Activated CD8-positive, alpha-beta memory T cell treated with anti-CD3 and anti-CD28 coated beads for 36 hours (primary cell): Measurements from ENCODE around the gene ARVCF. TPM values are rescaled to one million over a fixed set of nuclear protein-coding genes. Genes with fewer than 3 reads are reported as not detected.
"Not testable (repeated sequence)": the region's sequence is repeated elsewhere in the genome, so short reads cannot be mapped to it uniquely, and the experiment has no call there.

Source experiments
- CTCF ChIA-PET: fragments of 350-600 bp; sonication (Branson Sonifier 250); formaldehyde crosslinking; loops from one replicate; lab custom pipeline; 2021; ENCODE audit warnings: antibody characterized with exemption; lab: Charles Lee
- POLR2A ChIA-PET: fragments of 350-600 bp; sonication (Branson Sonifier 250); formaldehyde crosslinking; loops from one replicate; lab custom pipeline; 2021; ENCODE audit warnings: antibody characterized with exemption; lab: Charles Lee
- total RNA-seq, 2 experiments: library from RNA; stranded (reverse); gene quantifications; one replicate each; pipeline ENCODE4 v1.2.3, GENCODE V29; 2021

Gene ARVCF
- total RNA-seq, 2 experiments from 2014 or later = 0.70 to 1.8 TPM

DNA sequence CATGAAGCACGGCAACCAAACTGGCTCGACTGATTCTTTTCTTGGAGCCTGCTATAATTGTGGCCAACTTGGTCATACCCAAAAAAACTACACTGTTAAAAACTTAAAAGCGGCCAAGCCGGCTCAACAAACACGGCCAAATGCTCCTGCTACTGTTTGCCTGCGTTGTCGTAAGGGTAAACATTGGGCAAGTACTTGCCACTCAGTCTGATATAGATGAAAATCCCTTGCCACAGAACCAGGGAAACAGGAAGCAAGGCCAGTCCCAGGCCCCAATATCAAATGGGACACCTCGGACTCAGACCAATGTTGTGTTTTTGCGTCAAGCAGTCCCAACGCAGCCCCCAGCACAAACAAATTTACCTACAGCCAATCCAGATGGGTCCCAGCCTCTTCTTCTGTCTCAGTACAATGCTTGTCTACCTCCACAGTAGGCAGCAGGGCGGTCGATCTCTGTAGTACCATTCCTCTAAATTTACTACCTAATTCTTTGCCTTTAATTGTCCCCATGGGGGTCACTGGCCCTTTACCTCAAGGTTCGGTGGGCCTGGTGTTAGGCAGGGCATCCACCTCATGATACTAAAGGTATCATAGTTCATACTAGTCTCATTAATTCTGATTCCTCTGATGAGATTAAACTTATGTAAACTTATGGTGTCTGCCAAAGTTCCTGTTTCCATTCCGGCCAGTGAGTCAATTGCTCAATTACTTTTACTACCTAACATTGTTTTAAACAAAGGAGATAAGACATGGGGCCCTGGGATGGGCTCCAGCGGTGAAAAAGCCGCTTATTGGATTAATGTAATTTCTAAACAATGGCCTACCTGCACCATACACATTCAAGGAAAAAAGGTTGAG, 78.8 kb downstream of the ARVCF start:
- POLR2A ChIA-PET = no interaction called here
- CTCF ChIA-PET = no interaction called here

- ChIA-PET CTCF (no interaction called here), POLR2A (no interaction called here)
Measured at GRCh38 chr22:19936513-19936912, 80.1 kb downstream of the ARVCF start.

DNA sequence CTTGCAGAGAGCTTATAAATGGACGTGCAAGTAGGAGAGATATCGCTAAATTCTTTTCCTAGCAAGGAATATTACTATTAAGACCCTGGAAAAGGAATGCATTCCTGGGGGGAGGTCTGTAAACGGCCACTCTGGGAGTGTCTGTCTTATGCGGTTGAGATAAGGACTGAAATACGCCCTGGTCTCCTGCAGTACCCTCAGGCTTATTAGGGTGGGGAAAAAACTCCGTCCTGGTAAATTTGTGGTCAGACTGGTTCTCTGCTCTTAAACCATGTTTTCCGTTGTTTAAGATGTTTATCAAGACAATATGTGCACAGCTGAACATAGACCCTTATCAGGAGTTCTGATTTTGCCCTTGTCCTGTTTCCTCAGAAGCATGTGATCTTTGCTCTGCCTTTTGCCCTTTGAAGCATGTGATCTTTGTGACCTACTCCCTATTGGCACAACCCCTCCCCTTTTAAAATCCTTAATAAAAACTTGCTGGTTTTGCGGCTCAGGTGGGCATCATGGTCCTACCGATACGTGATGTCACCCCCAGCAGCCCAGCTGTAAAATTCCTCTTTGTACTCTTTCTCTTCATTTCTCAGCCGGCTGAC, 81.4 kb downstream of the ARVCF start:
- CTCF ChIA-PET, POLR2A ChIA-PET: not testable (repeated sequence)

- ChIA-PET POLR2A (no interaction called here), CTCF (no interaction called here)
Measured at GRCh38 chr22:19933341-19934241, 83.0 kb downstream of the ARVCF start.

DNA sequence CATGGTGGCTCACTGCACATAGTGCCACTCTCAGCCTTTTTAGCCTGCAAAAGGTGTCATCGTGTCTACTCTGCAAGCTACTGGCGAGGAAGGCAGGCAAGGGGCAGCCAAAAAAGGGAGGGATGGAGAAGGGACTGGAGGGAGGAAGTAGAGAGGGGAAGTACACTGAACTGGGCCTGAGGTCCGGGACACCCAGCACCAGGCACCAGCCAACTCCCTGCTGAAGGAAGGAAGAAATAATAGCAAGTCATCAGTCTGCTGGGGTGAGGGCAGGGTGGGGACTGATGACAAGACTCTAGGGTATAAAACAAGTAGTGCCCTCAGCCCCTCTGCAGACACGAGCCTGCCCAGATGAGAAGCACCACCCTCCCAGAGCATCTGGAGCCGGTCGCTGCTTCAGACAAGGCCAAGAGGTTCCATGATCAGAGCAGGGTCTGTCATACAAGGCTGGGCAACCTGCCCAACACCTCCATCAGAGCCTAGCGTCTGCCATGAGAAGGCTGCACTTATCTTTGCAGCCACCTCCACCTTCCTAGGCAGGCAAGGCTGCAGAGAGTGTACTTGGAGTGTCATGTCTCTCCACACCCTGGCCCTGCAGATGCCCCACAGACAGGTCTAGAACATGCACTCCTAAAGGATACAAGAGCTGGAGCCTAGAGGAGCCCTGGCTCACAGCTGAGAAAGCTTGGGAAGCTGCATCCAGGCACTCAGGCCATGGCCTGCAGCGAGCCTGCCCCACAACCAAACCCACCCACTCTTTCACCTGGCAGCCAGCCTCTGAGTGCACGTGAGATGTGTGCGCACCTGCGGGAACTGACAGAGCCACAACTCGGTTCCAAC, 84.0 kb downstream of the ARVCF start:
- POLR2A ChIA-PET = no interaction called here
- CTCF ChIA-PET = no interaction called here

DNA sequence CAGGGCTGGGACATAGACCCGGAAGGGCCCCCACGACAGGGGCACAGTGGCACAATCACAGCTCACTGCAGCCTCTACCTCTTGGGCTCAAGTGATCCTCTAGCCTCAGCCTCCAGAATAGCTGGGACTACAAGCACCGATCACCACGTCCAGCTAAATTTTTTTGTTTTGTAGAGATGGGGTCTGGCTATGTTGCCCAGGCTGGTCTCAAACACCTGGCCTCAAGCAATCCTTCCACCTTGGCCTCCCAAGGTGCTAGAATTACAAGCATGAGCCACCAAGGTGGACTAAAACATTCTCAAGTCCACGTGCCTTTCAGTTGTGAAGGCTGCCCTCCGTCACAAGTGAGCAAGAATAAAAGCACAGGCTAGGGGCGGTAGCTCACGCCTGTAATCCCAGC, 85.1 kb downstream of the ARVCF start:
- POLR2A ChIA-PET = interaction anchor here (0.7 kb wide), 1 partner anchor 66 kb away, joined by 7 read pairs; no protein-coding TSS in a partner anchor
- CTCF ChIA-PET = interaction anchor here (0.7 kb wide), 1 partner anchor 519 kb away, joined by 4 read pairs; no protein-coding TSS in a partner anchor

DNA sequence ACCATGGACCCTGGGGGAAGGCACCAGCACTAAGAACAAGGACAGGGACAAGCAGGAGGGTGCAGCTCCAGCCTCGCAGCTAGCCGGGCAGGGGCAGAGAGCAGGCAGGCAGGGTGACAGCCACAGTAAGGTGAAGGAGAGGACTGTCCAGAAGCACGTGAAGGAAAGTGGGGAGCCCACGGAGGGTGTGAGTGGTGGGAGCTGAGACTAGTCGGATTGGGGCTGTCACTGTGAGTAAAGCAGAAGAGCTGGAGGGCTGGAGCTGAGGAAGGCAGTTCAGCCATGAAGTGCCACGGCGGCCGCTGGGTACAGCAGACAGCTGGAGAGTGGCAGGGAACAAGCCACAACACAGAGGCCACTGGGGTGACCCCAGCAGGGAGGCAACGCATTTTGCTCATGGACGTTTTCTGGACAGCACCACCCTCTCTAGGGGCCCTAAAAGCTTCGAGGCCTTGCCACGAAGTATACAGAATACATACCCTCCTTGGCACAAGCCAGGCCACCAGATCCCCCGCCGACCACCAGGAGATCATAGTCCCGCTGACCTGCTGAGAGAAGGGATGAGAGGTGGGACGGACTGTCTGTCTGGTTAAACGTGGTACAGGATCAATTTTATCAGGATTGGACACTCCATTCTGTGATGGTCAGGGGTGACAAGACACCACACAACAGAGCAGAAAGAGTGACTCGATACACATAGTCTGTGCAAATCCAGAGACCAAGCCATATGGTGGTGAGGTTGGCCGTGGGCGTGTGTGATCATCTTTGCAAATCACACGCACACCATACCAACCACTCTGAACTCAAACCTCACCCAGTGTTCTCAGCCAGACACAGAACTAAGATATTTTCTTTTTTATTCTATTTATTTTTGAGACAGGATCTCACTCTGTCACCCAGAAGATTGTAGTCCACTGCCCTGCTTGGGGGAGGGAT, 85.8 kb downstream of the ARVCF start:
- ChIA-PET CTCF (no interaction called here), POLR2A (no interaction called here)

DNA sequence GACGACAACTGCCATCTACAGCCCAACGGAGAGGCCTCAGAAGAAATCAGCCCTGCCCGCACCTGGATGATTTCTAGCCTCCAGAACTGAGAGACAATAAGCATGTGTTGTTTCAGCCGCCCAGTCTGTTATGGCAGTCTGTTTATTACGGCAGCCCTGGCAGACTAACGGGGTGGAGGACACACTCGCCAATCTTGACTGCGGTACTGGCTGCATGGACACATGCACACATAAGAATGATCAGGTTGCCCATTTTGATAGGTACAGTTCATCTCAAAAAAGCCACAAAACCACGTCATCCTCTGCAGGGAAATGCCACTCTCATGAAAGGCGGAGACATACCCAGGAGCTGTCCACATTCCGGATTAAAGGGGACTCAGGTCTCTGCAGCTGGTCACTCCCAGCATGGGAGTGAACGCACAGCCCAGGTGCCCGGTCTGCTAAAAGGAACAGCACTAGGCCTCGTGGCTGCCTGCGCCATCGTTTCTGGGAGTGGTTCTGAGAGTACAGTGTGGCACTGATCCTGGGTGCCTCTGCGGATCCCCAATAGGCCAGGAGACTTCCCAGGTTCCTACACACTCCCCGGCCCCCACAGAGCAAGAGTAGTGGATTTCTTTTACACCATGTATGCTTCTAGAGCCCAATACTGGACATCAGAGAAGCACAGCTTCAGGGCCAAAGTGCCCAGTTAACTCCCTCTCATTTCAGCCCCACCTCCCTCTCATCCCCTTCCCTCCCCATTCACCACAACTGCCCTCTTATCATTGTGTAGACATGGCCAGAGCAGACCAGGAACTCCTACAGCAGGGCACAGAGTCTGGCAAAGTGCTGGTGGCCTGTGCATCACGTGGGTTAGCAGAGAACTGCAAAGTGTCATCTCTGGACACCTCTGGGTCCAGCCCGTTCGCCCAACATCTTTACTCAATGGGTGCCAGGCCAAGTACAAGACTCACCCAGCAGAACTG, 86.8 kb downstream of the ARVCF start:
- CTCF ChIA-PET = no interaction called here
- POLR2A ChIA-PET = no interaction called here

- ChIA-PET CTCF (no interaction called here), POLR2A (no interaction called here)
Measured at GRCh38 chr22:19928207-19928606, 88.4 kb downstream of the ARVCF start.

- CTCF ChIA-PET = interaction anchor here (1.3 kb wide), 1 partner anchor 197 kb away, joined by 3 read pairs; no protein-coding TSS in a partner anchor
Measured at GRCh38 chr22:19927696-19928095, 88.9 kb downstream of the ARVCF start.

GRCh38 chr22:19926028-19926427, 90.6 kb downstream of the ARVCF start:
- POLR2A ChIA-PET = not testable (repeated sequence)

More at GRCh38 chr22:19927696-19928095, 88.9 kb downstream of the ARVCF start:
- POLR2A ChIA-PET = no interaction called here

DNA sequence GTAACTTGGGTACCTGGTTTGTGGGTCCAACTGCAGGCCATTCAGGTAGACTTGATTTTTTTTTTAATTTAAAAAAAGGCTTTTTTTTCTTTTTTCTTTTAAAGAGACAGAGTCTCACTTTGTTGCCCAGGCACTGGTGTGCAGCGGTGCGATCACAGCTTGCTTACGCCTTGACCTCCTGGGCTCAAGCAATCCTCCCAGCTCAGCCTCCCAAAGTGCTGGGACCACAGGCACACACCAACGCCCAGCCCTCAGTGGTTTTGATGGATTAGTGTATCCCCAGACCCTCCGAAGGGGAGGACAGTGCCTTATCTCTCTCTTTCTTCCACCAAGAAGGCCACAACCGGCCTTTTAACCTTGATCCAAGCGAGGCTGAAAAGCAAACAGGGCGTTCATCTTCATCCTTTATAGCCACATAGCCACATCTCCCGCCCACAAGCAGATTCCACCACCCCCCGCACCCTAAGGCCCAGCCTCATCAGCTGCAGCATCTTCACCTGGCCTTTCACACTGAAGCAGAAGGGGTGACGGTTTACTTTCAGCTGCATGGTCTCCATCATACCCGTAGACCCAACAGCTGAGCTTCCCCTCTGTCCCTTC, 92.6 kb downstream of the ARVCF start:
- CTCF ChIA-PET = interaction anchor here (2.1 kb wide), 1 partner anchor 193 kb away, joined by 4 read pairs; no protein-coding TSS in a partner anchor
- POLR2A ChIA-PET = no interaction called here

More at GRCh38 chr22:19926028-19926427, 90.6 kb downstream of the ARVCF start:
- CTCF ChIA-PET = not testable (repeated sequence)

DNA sequence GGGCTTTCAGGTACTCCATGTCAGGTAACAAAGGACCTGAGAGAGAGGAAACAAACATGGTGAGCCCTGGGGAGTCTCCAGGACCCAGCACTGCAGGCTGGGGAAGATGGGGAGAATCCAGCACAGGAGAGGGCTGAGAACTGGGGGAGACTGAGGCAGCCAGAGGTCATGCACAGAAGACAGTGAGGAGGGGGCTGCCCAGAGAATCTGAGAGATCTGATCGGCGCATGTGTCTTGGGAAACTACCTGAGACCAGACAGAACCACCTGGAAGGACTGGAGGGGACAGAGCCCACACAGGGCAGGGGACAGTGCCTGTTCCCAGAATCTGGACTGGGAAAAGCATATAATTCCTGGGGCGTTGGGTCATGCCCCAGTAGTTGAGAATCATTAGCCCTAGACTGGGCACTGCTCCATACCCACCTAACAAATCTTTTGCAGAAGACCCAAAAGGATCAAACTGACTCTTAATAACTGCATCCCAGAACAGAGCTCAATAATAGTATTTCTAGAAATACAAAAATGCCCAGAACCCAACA, 95.0 kb downstream of the ARVCF start:
- CTCF ChIA-PET = interaction anchor here (0.6 to 2.1 kb wide), 3 partner anchors 12 to 191 kb away, joined by 3 to 4 read pairs (median 4); no protein-coding TSS in a partner anchor
- POLR2A ChIA-PET = no interaction called here
